Measurements from ENCODE around the gene RTL3.

The RTL3 gene

GRCh38 chrX:78658414-78658813, 714 bp downstream of the RTL3 start:
- TF ChIP-seq ZBTB7A (IDR thresholded peaks at IDR 0.05; ENCODE audit: low read depth) (no peak), USF1 (IDR thresholded peaks at IDR 0.05) (no peak), REST (IDR thresholded peaks at IDR 0.05; ENCODE audit: low read depth) (no peak), FOXM1 (IDR thresholded peaks at IDR 0.05; ENCODE audit: borderline replicate concordance, low read depth) (no peak), CREB1 (IDR thresholded peaks at IDR 0.05; ENCODE audit: low read depth) (no peak), YY1 (IDR thresholded peaks at IDR 0.05; ENCODE audit: low read depth) (no peak), CEBPB (IDR thresholded peaks at IDR 0.05) (no peak), NFIC (IDR thresholded peaks at IDR 0.05) (no peak), TAF1 (IDR thresholded peaks at IDR 0.05; ENCODE audit: low read depth) (no peak), EP300 (IDR thresholded peaks at IDR 0.05; ENCODE audit: borderline replicate concordance) (no peak), EGR1 (IDR thresholded peaks at IDR 0.05) (no peak), MAX (IDR thresholded peaks at IDR 0.05) (no peak), RAD21 (IDR thresholded peaks at IDR 0.05; ENCODE audit: low read depth) (no peak), TEAD4 (IDR thresholded peaks at IDR 0.05) (no peak)

- TF ChIP-seq YY1 (IDR thresholded peaks at IDR 0.05; ENCODE audit: low read depth) (no peak), NFIC (IDR thresholded peaks at IDR 0.05) (no peak), CREB1 (IDR thresholded peaks at IDR 0.05; ENCODE audit: low read depth) (no peak), RAD21 (IDR thresholded peaks at IDR 0.05; ENCODE audit: low read depth) (no peak), FOXM1 (IDR thresholded peaks at IDR 0.05; ENCODE audit: borderline replicate concordance, low read depth) (no peak), EP300 (IDR thresholded peaks at IDR 0.05; ENCODE audit: borderline replicate concordance) (no peak), EGR1 (IDR thresholded peaks at IDR 0.05) (no peak), CEBPB (IDR thresholded peaks at IDR 0.05) (no peak), USF1 (IDR thresholded peaks at IDR 0.05) (no peak), TCF12 (IDR thresholded peaks at IDR 0.05; ENCODE audit: low read depth) (no peak), REST (IDR thresholded peaks at IDR 0.05; ENCODE audit: low read depth) (no peak), ZBTB7A (IDR thresholded peaks at IDR 0.05; ENCODE audit: low read depth) (no peak), TEAD4 (IDR thresholded peaks at IDR 0.05) (no peak)
Measured at GRCh38 chrX:78655642-78656041, 3.5 kb downstream of the RTL3 start.

- TF ChIP-seq CREB1 (IDR thresholded peaks at IDR 0.05; ENCODE audit: low read depth) (no peak), NFIC (IDR thresholded peaks at IDR 0.05) (no peak), RAD21 (IDR thresholded peaks at IDR 0.05; ENCODE audit: low read depth) (no peak), MAX (IDR thresholded peaks at IDR 0.05) (no peak), CEBPB (IDR thresholded peaks at IDR 0.05) (no peak)
Measured at GRCh38 chrX:78653118-78653822, 5.9 kb downstream of the RTL3 start.

GRCh38 chrX:78650906-78651437, 8.2 kb downstream of the RTL3 start:
- TF ChIP-seq TAF1 (IDR thresholded peaks at IDR 0.05; ENCODE audit: low read depth) (no peak), YY1 (IDR thresholded peaks at IDR 0.05; ENCODE audit: low read depth) (no peak), USF1 (IDR thresholded peaks at IDR 0.05) (no peak), MAX (IDR thresholded peaks at IDR 0.05) (no peak), CREB1 (IDR thresholded peaks at IDR 0.05; ENCODE audit: low read depth) (no peak), TEAD4 (IDR thresholded peaks at IDR 0.05) (no peak), CEBPB (IDR thresholded peaks at IDR 0.05) (no peak)

GRCh38 chrX:78643874-78644273, 15.3 kb downstream of the RTL3 start:
- TF ChIP-seq CREB1 (IDR thresholded peaks at IDR 0.05; ENCODE audit: low read depth) (no peak), MAX (IDR thresholded peaks at IDR 0.05) (no peak), NFIC (IDR thresholded peaks at IDR 0.05) (no peak), TAF1 (IDR thresholded peaks at IDR 0.05; ENCODE audit: low read depth) (no peak), EP300 (IDR thresholded peaks at IDR 0.05; ENCODE audit: borderline replicate concordance) (no peak), FOXM1 (IDR thresholded peaks at IDR 0.05; ENCODE audit: borderline replicate concordance, low read depth) (no peak), REST (IDR thresholded peaks at IDR 0.05; ENCODE audit: low read depth) (no peak)

All from Ishikawa (cell line).